Stimulated activated CD4-positive, alpha-beta T cell treated with anti-CD3 and anti-CD28 coated beads, TNF-alpha, amount 100 ng/mL, for 4 hours (primary cell): ENCODE measurements around the gene RGPD3.
"Not testable (repeated sequence)": the region's sequence is repeated elsewhere in the genome, so short reads cannot be mapped to it uniquely, and the experiment has no call there.

ENCODE experiments used
- DNase-seq, 3 experiments: peaks; one replicate each; pipeline ENCODE4 v3.0.0-alpha.2; 2020; ENCODE audit warnings: low read depth in 3 of 3

The RGPD3 gene

GRCh38 chr2:106468107-106468506 is at the start of gene RGPD3:
TSS of gene RGPD3 (minus strand) at chr2:106468413. CDS start at chr2:106468288, 125 bp downstream.
- DNase-seq = not testable (repeated sequence)

DNA sequence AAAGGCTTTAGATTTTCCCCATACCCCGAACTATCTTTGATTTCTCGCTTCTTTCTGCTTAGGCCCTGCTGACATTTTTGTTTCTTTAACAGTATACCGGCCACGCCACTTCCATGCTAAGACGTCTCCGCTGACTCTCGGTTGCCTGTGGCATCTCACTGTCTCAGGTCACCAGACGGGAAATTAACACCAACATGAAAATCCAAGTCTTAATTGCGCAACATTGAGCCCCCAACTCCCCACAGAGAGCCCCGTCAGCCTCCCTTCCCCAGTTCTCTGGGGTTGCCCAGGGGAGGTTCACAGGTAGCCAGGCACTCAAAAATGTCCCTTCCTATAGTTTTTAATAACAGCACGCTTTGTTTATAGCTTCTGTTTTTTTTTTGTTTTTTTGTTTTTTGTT is 49.1 kb upstream of the RGPD3 start:
- DNase-seq = no peak

DNA sequence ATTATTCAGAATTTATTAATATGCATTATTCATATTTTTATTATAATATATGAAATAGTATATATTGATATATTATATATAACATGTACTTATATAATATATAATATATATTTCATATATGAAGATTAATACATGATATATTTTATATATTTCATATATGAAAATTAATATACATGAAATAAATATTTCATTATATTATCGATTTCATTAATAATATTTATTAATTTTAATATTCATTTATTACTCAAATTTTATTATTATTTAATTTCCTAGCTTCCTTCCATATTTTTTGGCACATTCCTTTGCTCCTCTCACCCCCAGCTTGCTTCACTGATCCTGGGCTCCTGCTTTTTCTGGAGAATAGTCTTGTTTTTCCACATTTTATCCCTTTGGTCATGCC is 48.7 kb upstream of the RGPD3 start:
- no peak for DNase-seq

- DNase-seq = no peak
These were observed 48.2 kb upstream of the RGPD3 start for GRCh38 chr2:106516436-106516835.

- DNase-seq = not testable (repeated sequence)
These were observed 46.6 kb upstream of the RGPD3 start for GRCh38 chr2:106514827-106515226.

GRCh38 chr2:106513391-106513790 is 45.2 kb upstream of the RGPD3 start:
- not testable (repeated sequence) for DNase-seq

- DNase-seq = not testable (repeated sequence)
These were observed 43.7 kb upstream of the RGPD3 start for GRCh38 chr2:106511934-106512333.

DNA sequence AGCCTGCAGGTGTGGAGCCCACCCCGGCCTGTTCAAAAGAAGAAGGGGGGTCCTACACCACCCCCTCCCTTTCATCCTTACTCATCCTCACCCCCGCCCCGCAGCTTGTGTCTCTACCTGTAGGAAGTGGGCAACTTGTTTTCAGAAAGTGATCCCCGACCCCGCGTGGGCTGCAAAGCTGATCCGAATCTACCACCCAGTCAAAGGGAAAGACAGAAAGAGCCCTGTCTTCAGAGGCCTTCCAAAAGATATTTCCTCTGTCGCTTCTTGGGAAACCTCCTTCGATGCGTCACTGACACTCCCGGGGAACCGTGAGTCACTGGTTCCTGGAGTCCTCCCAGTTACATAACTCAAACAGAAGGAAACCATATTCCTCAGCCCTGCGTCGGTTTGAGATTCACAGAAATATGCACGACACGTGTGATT is 43.3 kb upstream of the RGPD3 start:
- peak in 2 of 3 experiments; percentile 9 to 23 for DNase-seq

DNA sequence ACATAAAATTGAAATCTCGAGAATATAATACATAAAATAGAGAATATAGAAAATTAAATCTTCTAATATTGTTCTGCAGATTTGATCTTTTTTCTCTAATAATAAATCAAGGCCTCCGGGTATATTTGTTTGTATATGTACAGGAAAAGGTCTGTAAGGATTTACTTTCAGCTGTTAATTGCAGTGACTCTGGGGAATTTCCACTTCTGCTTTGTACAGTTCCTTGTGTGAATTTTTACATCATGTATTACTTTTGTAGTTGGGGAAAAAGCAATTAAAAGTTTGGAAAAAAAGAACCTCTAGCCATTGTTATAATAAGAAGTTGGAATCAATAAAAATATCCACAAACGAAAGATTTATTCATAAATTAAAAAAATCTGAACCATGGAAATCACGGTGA is 42.6 kb upstream of the RGPD3 start:
- not testable (repeated sequence) for DNase-seq

DNA sequence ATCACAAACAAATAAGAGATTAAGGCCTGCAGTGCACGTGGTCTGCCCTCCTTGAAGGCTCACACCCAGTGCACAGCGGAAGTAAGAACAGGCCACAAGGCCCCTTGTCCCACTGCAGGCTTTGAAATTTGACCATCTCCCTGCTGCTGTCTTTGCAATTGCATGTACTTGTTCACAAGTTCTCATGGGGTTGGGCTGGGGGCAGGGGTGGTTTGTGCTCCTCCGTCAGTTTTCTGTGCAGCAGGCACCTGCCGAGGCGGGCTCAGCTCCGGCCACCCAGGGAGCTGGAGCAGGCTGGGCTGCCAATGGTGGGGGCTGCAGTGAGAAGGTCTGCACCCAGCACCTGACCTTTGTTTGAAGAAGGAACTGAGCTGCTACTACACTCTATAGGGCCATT is 41.2 kb upstream of the RGPD3 start:
- DNase-seq = not testable (repeated sequence)

GRCh38 chr2:106508660-106509373 is 40.6 kb upstream of the RGPD3 start:
- not testable (repeated sequence) for DNase-seq

- DNase-seq = not testable (repeated sequence)
These were observed 37.9 kb upstream of the RGPD3 start for GRCh38 chr2:106506002-106506687.

DNA sequence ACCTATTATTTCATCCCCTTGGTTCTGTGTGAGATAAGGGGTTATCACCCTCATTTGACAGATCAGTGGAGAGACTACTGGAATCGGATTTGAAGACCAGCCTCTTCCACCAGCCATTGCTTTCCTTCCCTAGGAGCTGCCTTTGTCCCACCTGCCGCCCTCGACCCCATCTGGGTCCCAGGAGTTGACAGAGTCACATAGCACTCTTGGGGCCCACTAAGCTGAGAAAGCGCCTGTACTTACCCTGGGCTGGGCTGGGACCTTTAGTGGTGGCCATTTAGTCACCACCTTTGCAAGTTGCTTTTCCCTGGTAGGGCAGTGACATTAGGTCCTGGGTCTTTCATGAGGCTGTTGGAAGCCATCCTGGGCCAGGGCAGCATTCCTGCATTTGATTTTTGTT is 36.6 kb upstream of the RGPD3 start:
- not testable (repeated sequence) for DNase-seq

GRCh38 chr2:106504192-106504591 is 36.0 kb upstream of the RGPD3 start:
- DNase-seq = not testable (repeated sequence)

- not testable (repeated sequence) for DNase-seq
These were observed 34.1 kb upstream of the RGPD3 start for GRCh38 chr2:106502351-106502750.

GRCh38 chr2:106500350-106500749 is 32.1 kb upstream of the RGPD3 start:
- DNase-seq = not testable (repeated sequence)

DNA sequence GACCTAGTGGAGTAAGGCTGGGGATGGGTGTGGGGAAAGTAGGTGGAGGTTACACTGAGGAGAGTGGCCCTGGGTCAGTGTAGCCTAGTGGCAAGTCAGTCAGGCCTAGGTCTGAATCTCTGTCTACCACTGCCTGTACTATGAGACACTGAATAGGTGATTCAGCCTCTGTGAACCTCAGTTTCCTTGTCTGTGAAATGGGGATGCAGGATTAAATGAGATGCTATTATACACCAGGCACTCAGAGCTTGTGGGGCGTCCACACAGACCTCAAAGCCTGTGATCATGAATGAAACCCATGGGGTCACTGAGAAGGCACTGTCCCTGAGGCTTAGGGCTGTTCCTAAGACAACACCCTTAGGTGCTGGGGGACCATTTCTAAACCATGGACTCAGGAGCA is 30.3 kb upstream of the RGPD3 start:
- DNase-seq = not testable (repeated sequence)

DNA sequence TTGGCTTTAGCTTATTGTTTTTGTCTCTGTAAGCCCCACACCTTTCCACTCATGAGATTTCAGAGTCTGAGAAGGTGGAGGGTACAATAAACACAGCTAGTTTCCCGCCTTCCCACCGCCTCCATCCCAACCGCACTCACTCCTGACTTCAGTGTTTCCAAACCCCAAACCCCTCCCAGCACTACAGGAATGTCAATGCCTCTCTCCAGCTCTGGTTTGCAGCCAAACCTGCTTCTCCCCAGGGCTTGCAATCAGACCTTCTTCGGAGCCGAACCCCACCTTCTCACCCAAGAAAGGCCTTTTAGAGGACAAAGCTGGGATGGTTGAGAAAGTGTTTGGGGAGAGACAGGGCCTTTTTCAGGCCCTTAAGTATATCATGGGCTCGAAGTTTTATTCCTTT is 24.7 kb upstream of the RGPD3 start:
- not testable (repeated sequence) for DNase-seq

GRCh38 chr2:106492399-106492798 is 24.2 kb upstream of the RGPD3 start:
- not testable (repeated sequence) for DNase-seq

DNA sequence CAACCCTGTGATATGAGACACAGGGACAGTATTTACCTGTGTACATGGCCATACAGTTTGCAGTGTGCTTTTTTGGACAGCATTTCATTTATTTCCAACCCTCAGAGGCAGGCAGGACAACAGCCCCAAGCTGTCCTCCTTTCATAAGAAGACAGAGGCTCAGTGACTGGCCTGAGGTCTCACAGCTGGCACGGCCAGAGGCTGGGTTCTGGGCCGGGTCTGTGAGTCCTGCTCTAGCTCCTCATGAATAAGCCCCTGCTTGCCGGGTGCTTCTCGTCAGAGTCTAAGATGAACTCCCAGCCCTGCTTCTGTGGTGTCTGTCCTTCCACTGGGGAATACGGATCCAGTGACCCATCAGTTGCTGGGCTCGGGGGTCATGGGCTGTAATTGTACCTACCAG is 21.5 kb upstream of the RGPD3 start:
- DNase-seq = not testable (repeated sequence)

DNA sequence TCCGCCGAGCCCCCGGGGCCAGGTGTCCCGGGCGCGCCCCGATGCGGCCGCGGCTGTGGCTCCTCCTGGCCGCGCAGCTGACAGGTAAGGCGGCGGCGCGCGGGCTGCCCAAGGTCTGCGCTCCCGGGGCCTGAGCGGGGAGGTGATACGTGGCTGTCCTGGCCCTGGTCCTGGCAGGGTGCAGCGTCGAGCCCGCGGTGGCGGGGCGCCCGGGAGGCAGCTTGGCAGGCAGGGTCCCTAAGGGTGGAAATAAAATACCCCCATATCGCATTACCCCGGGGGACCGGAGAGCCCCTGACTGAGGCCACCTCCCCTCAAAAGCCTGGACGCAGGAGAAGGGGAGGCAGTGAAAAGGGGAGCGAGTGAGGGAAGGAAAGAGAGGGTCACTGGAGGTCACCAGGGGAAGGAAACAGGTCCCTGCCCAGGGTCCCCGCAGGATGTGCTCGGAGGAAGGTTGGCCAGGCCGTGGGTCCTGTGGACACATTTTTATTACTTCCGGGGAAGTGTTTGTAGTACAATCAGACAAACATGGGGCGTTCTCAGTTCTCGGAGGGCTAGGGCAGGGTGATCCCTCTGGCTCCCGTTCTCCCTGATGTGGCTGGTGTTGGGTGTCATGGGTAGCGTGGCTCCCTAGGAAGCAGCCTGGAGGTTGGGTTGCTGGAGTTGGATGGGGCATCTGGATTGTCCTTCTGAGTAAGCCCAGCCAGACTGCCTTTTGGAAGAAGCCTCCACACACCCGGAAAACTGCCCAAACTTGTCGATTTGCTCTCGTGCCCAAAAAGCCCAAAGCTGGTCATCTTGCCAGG is 19.4 kb upstream of the RGPD3 start:
- DNase-seq = not testable (repeated sequence)
